Lower leg skin (tissue), 4 donors: Measurements from ENCODE around the gene MRPL34. TPM values are rescaled to one million over a fixed set of nuclear protein-coding genes. Genes with fewer than 3 reads are reported as not detected.

Experiments
- DNase-seq, 2 donors: peaks; one replicate each; pipeline ENCODE4 v3.0.0-alpha.2; 2019; ENCODE audit warnings: low spot score in 2 of 2
- H3K4me3 ChIP-seq: fragments of 200-600 bp; sonication (generic); 2 replicates; pipeline ENCODE4 v1.5.1; 2017; ENCODE audit warnings: mild to moderate bottlenecking, low read depth; ENCODE audit not compliant: poor library complexity, severe bottlenecking
- CTCF ChIP-seq, 3 donors: fragments of 450-650 bp; IDR thresholded peaks; one replicate each; pipeline ENCODE4 v1.5.1; 2016; ENCODE audit warnings: antibody characterized with exemption in 3 of 3, mild to moderate bottlenecking in 3 of 3, moderate library complexity in 2 of 3
- POLR2A ChIP-seq, 2 donors: fragments of 450-650 bp; IDR thresholded peaks; one replicate each; pipeline ENCODE4 v1.6.1; 2016 to 2017; ENCODE audit warnings: antibody characterized with exemption in 2 of 2, mild to moderate bottlenecking in 1 of 2, moderate library complexity in 1 of 2
- WGBS, 2 donors: methylation state at CpG; one replicate each; pipeline ENCODE4 v1.1.5; 2018; 5-methylcytosine and 5-hydroxymethylcytosine counted together
- intact Hi-C: fragments of 100-400 bp; cut with DNase I; formaldehyde crosslinking; loops from one replicate; pipeline ENCODE4 v1.15.0; 2023; ENCODE audit warnings: low total_unique reads
- total RNA-seq, 4 donors: library from RNA; depleted of rRNA; stranded (reverse); fragments of >200 nt; gene quantifications; one replicate each; pipeline ENCODE4 v1.1.0, GENCODE V29; 2016

MRPL34 gene
- total RNA-seq, 4 donors from 2014 or later: 88.4 to 228 (median 131) TPM

- H3K4me3 ChIP-seq: no peak overlapping the region
- 36 to 56% methylated on average over 12 of the region's 12 CpGs for WGBS, 2 donors
- intact Hi-C loops: no loop called here
- no peak for DNase-seq
- TF ChIP-seq POLR2A (IDR thresholded peaks at IDR 0.05) (no peak), CTCF (IDR thresholded peaks at IDR 0.05) (no peak)
Measured at GRCh38 chr19:17303940-17304267, 1.8 kb upstream of the MRPL34 start.

GRCh38 chr19:17304386-17305215 is 1.1 kb upstream of the MRPL34 start:
- intact Hi-C loops: no loop called here
- DNase-seq: no peak
- no peak for TF ChIP-seq CTCF (IDR thresholded peaks at IDR 0.05)
- no peak for TF ChIP-seq POLR2A (IDR thresholded peaks at IDR 0.05)
- H3K4me3 ChIP-seq: no peak overlapping the region
- 48 to 49% methylated on average over 12 of the region's 12 CpGs for WGBS, 2 donors

- no peak for TF ChIP-seq POLR2A (IDR thresholded peaks at IDR 0.05)
- no peak for TF ChIP-seq CTCF (IDR thresholded peaks at IDR 0.05)
- no peak overlapping the region for H3K4me3 ChIP-seq
- intact Hi-C loops: no loop called here
- no peak for DNase-seq
- 1% methylated on average over 7 of the region's 7 CpGs for WGBS, 2 donors
Measured at GRCh38 chr19:17305216-17305516, 506 bp upstream of the MRPL34 start.

GRCh38 chr19:17306285-17306714 is 628 bp downstream of the MRPL34 start:
- intact Hi-C loops: no loop called here
- TF ChIP-seq CTCF (IDR thresholded peaks at IDR 0.05) (no peak), POLR2A (IDR thresholded peaks at IDR 0.05) (no peak)
- 6 to 7% methylated on average over 18 to 25 of the region's 28 CpGs for WGBS, 2 donors
- no peak for DNase-seq
- H3K4me3 ChIP-seq: peak overlapping the region; percentile 57

GRCh38 chr19:17307876-17308377 is 2.3 kb downstream of the MRPL34 start:
- DNase-seq: no peak
- no peak overlapping the region for H3K4me3 ChIP-seq
- intact Hi-C loops: no loop called here
- TF ChIP-seq CTCF (IDR thresholded peaks at IDR 0.05) (no peak), POLR2A (IDR thresholded peaks at IDR 0.05) (no peak)
- 84% methylated on average over 8 of the region's 8 CpGs for WGBS, 2 donors
